HG02970 (cell line): ENCODE results near the gene IL1R1.
"Not testable (repeated sequence)": the region's sequence is repeated elsewhere in the genome, so short reads cannot be mapped to it uniquely, and the experiment has no call there.

Experiments
- ATAC-seq: cut with Tn5 transposase; IDR thresholded peaks from one replicate; pipeline ENCODE4 v1.9.1; 2021; ENCODE audit warnings: mild to moderate bottlenecking, moderate library complexity, moderate number of reproducible peaks; ENCODE audit not compliant: unreplicated experiment, low FRiP score

IL1R1 gene, protein sequence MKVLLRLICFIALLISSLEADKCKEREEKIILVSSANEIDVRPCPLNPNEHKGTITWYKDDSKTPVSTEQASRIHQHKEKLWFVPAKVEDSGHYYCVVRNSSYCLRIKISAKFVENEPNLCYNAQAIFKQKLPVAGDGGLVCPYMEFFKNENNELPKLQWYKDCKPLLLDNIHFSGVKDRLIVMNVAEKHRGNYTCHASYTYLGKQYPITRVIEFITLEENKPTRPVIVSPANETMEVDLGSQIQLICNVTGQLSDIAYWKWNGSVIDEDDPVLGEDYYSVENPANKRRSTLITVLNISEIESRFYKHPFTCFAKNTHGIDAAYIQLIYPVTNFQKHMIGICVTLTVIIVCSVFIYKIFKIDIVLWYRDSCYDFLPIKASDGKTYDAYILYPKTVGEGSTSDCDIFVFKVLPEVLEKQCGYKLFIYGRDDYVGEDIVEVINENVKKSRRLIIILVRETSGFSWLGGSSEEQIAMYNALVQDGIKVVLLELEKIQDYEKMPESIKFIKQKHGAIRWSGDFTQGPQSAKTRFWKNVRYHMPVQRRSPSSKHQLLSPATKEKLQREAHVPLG

DNA sequence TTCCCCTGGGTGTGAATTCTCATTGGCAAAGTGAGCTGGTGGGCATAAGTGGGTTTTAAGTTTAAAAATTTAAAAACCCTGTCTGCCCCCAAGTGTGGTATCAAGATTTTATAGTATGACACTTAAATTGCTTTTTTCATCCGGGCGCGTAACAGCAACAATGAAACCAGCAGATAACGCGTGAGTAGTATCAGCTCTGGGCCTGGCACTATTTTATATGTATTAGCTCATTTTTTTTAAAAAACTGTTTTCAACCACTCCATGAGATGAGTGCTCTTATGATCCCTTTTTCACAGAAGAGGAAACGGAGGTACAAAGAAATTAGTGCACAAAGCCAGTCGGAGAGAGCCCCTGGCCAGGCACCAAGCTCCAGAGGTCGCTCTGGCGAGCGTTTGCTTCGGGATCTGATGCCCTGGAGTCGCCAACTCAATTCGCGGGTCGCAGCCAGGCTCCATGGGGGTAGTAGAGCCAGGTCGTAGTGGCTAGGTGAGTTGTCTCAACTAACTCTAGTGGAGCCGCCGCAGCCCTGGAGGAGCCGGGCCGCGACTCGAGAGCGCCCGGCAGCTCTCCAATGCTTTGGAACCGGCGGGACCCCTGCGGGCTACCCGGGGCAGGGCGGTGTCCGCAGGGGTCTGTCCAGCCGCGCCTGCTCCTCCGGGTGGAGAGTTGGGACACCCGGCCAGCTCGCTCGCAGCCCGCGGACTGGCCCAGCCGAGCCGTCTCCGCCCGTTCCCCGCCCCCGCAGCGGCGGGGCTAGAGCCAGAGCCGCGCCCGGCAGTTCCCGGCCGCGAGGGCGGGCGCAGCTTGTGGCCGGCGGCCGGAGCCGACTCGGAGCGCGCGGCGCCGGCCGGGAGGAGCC lies at the start of gene IL1R1:
IL1R1 (plus strand) TSS at position 777 of the 859 bp plus-strand sequence. CDS start 14,979 bp downstream, outside the sequence.
- no peak for ATAC-seq

DNA sequence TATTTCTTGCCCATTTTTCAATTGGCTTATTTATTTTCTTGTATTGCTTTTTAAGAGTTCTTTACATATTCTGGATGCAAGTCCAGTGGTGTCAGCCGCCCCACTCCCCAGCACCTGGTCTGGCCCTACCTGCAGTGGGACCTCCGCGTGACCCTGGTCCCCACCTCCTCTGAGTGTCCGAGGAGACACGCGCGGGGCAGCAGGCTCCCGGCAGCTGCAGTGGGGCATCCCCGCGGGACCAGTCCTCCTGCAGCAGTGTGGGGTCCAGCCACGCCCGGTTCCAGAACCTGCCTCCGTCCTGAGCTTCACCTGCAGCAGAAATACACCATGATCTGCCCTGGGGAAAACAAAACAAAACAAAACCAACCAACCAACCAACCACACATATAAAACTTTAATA lies 48.9 kb upstream of the IL1R1 start:
- ATAC-seq, result no peak

DNA sequence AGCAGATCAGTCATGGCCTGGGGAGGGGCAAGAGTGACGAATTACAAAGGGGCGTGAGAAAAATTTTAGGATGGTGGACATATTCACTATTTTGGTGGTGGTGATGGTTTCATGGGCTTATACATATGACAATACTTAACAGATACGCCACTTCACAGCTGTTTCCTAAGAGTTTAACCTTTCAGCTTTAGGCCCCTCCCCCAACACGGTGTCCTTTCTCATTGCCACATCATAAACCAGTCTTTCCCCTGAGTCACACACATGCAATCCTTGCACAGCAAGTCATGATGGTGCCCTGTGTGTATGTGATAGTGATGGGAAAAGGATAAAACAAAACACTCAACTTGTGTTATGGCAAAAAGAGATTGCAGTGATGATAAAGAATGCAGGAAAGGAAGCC lies 47.6 kb upstream of the IL1R1 start:
- no peak for ATAC-seq

DNA sequence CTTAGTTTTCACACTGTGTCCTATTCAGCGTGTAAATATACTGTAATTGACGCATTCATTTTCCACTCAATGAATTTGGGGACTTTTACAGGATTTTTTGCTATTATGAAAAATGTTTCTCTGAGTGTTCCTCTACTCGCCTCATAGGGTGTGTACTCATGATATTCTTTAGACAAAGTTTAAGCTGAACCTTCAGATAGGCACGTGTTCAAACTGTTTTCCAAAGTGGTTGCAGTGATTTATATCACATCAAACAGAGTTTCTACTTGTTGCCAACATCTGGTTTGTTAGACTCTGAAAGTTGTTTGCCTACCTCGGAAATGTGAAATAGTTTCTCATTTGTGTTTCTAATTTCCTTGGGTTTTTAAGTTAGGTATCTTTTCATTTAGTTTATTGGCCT lies 46.4 kb upstream of the IL1R1 start:
- no peak for ATAC-seq

DNA sequence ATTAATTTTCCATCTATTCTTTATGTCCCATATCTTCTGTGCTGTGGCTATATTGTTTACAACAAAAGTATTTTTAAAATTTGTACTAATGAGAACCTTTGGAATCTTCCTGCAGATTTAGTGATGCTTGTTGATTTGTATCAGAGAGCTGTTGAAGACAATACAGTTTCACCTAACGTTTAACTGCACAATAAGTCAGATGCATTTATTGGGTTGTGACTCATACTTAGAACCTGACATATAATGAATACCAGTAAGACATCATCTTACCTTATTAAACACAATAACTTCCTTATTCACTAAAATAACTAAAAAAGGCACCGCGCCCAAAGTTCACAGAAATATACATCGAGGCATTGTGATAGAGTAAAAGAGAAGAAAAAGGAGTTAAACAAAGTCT lies 43.8 kb upstream of the IL1R1 start:
- no peak for ATAC-seq

DNA sequence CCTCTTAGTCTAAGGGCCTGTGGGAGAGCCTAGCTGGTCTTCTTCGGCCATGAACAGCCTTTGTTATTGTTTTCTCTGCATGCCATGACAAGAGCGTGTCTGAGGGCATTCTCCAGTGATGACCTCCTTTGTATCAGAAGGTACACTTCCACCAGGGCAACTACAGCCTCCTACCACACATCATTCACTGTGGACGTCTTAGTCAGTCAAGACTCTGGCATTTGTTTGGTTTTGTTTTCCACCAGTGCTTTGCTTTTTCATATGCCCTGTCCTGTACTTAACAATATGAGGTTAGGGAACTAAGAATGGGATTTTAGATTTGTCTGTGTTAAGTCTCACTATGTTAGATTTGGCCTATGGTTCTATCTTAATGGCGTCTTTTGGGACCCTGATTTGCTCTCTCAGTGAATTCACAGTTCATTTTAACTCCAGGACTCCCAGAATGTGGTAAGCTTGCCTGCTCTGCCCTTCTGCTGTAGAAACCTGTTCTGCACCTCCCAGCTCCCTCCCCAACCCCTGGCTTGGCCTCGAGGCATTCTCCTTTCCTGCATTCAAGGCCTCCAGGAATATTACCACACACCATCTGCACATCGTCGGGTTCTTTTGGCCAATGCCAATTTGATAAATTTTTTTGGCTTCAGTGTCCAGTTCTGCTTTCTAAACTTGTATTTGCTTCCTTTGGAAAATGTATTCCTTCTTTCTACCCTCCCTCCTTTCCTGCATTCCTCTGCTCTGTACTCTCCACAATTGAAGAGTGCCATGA lies 42.8 kb upstream of the IL1R1 start:
- ATAC-seq, result no peak

DNA sequence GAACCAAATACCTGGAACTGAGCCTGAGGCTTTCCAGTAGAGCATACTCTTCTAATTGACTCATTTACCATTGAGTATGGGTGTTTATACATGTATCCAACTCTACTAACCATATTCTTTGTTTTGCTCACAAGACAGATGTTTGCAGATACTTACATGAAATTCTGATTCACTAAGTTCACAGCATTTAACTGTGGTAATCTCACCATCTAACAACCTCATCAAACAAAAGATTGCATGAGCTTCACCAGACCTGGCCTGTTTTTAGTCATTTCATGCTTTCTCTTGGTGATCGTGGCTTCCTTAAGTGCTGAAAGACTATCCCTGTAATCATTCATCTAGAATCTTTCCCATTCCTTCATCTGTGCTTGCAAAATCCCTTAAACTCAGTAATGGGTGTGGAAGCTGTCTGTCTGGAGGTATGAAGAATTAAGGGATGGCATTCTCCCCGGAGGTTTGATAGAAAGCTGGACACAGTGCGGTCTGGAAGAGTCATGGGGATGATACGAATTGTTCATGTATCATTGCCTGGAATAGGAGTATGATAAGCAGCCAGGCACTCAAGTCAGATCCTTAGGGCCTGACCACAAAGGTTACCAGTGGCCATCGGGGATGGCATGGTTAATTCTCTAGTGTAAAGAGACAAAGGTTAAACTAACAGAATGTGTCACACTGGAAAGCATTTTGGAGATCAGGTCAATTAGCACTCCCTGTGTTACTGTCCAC lies 42.0 kb upstream of the IL1R1 start:
- no peak for ATAC-seq

DNA sequence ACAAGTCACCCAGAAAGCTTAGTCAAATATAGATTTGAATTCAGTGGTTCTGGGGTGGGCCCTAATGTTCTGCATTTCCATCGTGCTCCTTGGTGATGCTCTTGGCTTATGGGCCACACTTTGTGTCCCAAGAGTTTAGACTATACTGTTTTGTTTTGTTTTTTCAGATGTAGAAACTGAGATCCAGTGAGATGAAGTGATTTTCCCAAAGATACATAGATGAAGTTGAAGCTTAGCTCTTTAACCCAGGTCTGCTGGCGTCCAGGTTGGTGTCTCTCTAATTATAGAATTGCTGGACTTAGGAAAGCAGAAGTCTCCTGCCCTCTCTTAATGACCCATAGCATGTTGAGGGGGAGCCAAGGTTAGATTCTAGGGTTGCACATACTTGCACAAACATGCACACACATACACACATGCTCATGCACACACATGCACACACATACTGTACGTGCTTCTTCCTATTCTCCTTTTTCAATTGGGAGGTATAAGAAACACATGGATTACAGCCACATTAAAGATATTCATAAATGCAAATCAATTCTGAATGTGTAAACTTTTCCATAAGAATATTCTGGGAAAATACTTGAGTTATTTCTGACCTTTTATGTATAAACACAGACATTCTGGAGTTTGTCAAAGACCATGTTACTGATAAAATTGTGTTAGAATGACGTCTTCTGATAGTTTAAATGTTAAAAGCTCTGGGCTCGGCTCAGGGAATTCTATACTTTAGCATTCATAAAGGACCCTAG lies 41.3 kb upstream of the IL1R1 start:
- ATAC-seq, result no peak

DNA sequence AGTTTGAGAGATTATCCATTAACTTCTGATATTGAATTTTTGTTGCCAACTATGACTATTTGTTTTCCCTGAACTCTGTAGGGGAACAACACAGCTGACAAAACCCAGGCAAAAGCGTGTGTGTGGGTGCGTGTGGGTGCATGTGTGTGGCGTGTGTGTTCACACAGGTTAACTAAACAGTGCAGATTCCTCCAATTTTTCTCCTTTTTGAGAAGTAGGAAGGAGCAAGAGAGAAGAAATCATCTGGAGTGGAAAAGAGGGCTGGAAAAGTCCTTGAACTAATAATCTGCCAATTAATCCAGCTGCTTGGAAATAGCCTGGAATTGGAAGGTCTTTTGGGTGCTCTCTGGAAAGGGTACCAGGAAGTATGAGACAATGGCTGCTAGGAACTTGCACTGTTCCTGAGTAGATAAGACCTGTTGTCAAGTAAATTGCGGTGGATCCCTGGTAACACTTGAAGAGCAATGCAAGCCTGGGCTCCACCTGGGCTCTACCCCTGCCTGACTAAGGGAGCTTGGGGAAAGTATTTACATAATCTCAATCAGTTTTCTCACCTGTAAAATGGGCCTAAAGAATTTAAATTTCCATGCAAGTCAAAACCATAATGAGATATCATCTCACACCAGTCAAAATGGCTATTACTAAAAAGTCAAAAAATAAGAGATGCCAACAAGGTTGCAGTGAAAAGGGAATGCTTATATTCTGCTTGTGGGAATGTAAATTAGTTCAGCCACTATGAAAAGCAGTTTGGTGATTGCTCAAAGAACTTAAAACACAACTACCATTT lies 40.5 kb upstream of the IL1R1 start:
- no peak for ATAC-seq

DNA sequence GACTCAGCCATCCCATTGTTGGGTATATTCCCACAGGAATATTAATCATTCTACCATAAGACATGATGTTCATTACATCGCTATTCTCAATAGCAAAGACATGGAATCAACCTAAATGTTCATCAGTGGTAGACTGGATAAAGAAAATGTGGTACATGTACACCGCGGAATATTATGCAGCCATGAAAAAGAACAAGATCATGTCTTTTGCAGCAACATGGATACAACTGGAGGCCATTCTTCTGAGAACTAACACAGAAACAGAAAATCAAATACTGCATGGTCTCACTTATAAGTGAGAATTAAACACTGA lies 40.0 kb upstream of the IL1R1 start:
- not testable (repeated sequence) for ATAC-seq

DNA sequence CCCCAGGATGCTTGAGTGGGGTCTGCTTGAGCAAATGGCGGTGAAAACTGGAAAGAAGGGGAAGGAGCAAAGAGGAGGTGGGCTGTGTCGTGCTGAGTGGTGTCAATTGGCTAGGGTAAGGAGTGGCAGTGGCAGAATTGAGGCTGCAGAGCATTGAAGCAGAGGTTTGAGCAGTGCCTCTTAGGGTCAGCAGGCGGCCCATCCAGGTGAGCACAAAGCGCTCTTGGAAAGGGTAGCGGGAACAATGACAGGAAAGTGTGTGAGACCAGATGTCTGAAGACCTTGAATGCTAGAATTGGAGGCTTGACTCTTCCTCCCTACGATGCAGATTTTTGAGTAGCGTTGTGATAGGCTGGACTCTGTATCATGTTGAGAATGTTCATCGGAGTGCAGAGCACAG lies 39.3 kb upstream of the IL1R1 start:
- no peak for ATAC-seq

DNA sequence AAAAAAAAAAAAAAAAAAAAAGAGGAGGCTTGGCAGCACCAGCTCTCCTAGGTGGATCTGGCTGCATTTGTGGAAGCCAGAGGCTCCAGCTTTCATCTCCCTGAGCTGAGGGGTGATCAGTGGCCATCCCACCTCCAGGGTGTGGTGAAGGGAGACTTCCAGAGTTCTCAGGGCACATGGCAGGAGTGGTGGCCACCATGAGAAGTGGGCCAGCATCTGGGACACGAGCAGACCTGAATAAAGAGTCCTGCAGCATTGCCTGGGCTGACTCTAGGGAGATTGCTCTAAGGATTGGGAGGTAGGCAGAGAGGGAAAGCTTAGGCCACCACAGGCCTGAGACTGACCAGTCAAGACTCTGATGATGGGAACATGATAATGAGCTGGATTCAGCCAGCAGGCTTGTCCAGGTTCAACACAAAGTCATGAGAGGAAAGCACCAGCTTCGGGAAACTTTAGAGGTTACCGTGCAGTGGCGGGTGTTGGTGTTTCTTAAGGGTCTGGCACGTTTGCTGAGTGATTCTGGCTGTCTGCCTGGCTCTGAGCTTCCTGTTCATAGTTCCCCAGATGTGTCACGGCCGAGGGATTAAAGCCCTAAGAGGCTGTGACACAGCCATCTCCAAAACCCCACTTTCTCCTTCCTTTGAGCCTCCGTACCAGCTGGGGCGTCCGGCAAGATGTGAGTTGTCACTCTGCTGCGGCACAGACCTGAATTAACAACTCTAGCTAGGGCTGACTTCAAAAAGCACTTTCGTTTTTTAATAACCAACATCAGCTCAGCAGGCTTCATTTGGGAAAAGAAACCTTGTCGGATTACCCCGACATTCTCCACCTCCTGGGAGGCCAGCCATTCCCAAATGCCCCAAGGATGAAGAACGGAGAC lies 38.3 kb upstream of the IL1R1 start:
- ATAC-seq, result peak; percentile 53

DNA sequence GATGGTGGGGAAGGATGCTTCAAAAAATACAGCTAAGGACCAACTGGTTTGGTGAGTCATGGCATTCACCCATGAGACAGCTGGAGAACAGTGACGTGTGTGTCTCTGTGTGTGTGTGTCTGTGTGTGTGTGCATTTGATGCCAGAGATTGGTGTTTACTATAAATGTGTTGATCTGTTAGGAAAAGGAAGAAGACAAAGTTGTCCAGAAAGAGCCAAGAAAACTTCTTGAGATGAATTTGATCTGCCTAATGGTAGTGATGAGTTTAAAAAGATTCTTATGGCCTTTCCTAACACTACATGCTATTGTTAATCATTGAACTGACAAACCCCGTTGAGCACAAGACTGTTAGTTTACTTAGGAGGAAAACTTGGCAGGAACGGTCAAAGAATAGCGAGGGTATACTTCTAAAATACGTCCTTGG lies 36.4 kb upstream of the IL1R1 start:
- ATAC-seq, result no peak

DNA sequence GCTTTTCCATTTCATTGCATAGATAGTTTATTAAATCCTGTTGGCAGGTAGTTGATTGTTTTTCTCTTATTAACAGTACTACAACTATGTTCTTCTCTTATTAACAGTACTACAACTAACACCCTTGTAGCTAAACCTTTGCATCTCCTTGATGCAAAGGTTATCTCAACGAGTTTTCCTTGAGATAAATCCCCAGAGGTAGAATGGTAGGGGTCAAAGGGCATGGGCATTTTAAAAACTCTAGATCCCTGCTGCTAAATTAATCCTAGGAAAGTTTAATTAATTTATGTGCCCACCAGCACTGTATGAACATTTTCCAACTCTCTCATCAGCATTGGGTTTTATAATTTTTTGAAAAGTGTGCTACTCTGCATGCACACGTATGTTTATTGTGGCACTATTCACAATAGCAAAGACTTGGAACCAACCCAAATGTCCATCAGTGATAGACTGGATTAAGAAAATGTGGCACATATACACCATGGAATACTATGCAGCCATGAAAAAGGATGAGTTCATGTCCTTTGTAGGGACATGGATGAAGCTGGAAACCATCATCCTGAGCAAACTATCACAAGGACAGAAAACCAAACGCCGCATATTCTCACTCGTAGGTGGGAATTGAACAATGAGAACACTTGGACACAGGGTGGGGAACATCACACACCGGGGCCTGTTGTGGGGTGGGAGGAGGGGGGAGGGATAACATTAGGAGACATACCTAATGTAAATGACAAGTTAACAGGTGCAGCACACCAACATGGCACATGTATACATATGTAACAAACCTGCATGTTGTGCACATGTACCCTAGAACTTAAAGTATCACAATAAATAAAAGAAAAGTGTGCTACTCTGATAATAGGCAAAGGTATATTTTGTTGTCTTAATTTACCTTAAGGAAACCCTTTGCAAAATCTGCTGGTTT lies 35.5 kb upstream of the IL1R1 start:
- ATAC-seq, result not testable (repeated sequence)

DNA sequence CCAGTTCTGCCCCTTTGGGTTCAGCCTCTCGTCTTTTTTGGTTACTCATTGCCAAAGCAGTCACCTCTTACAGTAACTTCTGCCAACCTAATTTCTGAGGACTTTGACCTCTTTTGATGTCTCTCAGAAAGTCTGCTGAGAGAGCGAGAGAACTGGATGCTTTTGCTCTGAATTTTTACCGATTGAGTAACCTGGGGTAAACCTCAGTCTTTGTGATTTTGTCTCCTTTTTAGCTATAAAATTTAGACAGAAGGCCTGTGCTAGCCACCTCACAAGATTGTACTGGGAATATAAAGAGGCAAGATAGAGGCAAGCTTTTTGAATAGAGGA lies 34.8 kb upstream of the IL1R1 start:
- ATAC-seq, result no peak

DNA sequence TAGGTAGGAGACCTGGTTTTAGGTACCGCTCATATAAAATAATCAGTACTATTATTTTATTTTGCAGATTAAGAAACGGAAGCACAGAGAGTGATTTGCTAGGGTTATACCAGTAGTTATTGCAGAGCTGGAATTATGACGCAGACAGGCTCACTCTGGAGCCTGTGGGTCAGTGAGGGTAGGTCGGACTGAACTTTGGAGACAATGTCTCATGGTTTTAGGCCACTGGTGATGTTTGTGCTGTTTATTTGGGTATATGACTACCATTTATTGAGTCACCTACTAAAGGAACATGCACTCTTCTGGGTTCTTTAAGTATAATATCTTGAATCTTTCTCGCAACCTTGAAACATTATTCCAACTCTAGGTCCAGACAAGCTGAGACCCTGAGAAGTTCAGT lies 33.5 kb upstream of the IL1R1 start:
- ATAC-seq, result no peak

DNA sequence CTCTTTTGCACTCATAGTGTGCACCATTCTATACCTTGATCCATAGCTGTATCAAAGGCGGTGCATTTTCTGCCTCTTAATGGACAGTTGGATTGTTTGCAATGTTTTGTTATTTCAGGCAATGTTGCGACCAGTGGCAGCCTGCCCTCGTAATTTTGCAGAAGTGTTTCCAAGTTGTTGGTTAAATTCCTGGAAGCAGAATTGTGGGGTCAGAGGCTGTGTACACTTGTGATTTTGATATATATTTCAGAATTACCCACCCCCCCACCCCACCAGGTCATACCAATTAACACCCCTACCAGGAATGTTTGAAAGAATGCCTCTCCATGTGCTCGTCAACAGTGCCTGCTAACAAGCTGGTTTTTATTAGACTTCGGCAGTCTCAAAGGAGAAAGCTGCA lies 32.4 kb upstream of the IL1R1 start:
- ATAC-seq, result no peak
